Gastrocnemius medialis (tissue), 4 donors: Measurements from ENCODE around the gene APBB2.

Experiments
- CTCF ChIP-seq, 5 experiments: fragments of 450-650 bp in 3 of 5; fragments of 200-600 bp in 2 of 5; sonication (generic) in 2 of 5; IDR thresholded peaks in 4 of 5; conservative IDR thresholded peaks in 1 of 5; 1 replicate in 4 of 5; 2 replicates in 1 of 5; pipeline ENCODE4 v1.5.1; 2016 to 2019; ENCODE audit warnings: antibody characterized with exemption in 5 of 5, mild to moderate bottlenecking in 3 of 5, moderate library complexity in 3 of 5
- POLR2A ChIP-seq, 2 donors: fragments of 450-650 bp; IDR thresholded peaks; one replicate each; pipeline ENCODE4 v1.6.1; 2017; ENCODE audit warnings: antibody characterized with exemption in 2 of 2, mild to moderate bottlenecking in 2 of 2, moderate library complexity in 2 of 2

- TF ChIP-seq POLR2A (IDR thresholded peaks at IDR 0.05) (no peak), CTCF (IDR thresholded peaks at IDR 0.05 in 4 of 5, conservative IDR thresholded peaks at IDR 0.05 in 1 of 5) (no peak)
These were observed 372.0 kb downstream of the APBB2 start for GRCh38 chr4:40842318-40842717.
